GM12878 (cell line): Measurements from ENCODE around the gene GALNT11.

Experiments used
- CTCF ChIP-seq, 3 experiments: IDR thresholded peaks in 2 of 3; conservative IDR thresholded peaks in 1 of 3; 2 replicates each; pipeline ENCODE4 v1.5.1; 2011; ENCODE audit warnings: low read depth in 3 of 3, low read length in 3 of 3, mild to moderate bottlenecking in 3 of 3, control low read depth in 2 of 3, moderate library complexity in 2 of 3, inconsistent platforms in 1 of 3, mixed read lengths in 1 of 3; ENCODE audit not compliant: control insufficient read depth in 2 of 3, insufficient read depth in 1 of 3; ENCODE audit errors: extremely low read depth in 1 of 3
- EP300 ChIP-seq, 2 experiments: fragments of 150-350 bp in 1 of 2; IDR thresholded peaks; 2 replicates each; pipeline ENCODE4 v1.6.1; 2011 to 2012; ENCODE audit warnings: low read depth in 2 of 2, low read length in 2 of 2, borderline replicate concordance in 1 of 2, improper control_type of control experiment in 1 of 2, inconsistent platforms in 1 of 2; ENCODE audit not compliant: control insufficient read depth in 1 of 2
- HDGF ChIP-seq: fragments of 450-650 bp; IDR thresholded peaks from 2 replicates; pipeline ENCODE4 v1.6.1; 2016; ENCODE audit warnings: antibody characterized with exemption
- POLR2A ChIP-seq: IDR thresholded peaks from 2 replicates; pipeline ENCODE4 v1.6.1; 2011; ENCODE audit warnings: low read depth, mild to moderate bottlenecking, low read length
- POU2F2 ChIP-seq: IDR thresholded peaks from 3 replicates; pipeline ENCODE4 v1.6.1; 2011; ENCODE audit warnings: low read depth, mild to moderate bottlenecking, low read length, borderline replicate concordance
- TAF1 ChIP-seq: IDR thresholded peaks from 2 replicates; pipeline ENCODE4 v1.6.1; 2011; ENCODE audit warnings: mild to moderate bottlenecking, low read depth, low read length, borderline replicate concordance
- ZNF274 ChIP-seq: IDR thresholded peaks from one replicate; pipeline ENCODE4 v1.8.0; 2011; ENCODE audit not compliant: insufficient read length, insufficient read depth
- TF ChIP-seq, protein P1 (sequence below): fragments of 450-650 bp; formaldehyde crosslinking; IDR thresholded peaks from 2 replicates; pipeline ENCODE4 v1.4.0; 2022; ENCODE audit warnings: mild to moderate bottlenecking, moderate library complexity

- TF ChIP-seq ZNF274: no peak
- TF ChIP-seq EP300 (IDR thresholded peaks at IDR 0.05; ENCODE audit: borderline replicate concordance in 1 of 2, control insufficient read depth in 1 of 2, low read depth in 2 of 2, low read length in 2 of 2): no peak
- no peak for TF ChIP-seq POU2F2
- TF ChIP-seq TAF1: no peak
- TF ChIP-seq, protein P1, sequence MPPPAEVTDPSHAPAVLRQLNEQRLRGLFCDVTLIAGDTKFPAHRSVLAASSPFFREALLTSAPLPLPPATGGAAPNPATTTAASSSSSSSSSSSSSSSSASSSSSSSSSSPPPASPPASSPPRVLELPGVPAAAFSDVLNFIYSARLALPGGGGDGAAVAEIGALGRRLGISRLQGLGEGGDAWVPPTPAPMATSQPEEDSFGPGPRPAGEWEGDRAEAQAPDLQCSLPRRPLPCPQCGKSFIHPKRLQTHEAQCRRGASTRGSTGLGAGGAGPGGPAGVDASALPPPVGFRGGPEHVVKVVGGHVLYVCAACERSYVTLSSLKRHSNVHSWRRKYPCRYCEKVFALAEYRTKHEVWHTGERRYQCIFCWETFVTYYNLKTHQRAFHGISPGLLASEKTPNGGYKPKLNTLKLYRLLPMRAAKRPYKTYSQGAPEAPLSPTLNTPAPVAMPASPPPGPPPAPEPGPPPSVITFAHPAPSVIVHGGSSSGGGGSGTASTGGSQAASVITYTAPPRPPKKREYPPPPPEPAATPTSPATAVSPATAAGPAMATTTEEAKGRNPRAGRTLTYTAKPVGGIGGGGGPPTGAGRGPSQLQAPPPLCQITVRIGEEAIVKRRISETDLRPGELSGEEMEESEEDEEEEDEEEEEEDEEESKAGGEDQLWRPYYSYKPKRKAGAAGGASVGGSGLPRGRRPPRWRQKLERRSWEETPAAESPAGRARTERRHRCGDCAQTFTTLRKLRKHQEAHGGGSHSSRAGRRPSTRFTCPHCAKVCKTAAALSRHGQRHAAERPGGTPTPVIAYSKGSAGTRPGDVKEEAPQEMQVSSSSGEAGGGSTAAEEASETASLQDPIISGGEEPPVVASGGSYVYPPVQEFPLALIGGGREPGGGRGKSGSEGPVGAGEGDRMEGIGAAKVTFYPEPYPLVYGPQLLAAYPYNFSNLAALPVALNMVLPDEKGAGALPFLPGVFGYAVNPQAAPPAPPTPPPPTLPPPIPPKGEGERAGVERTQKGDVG (CRISPR knock-in tag): no peak
- TF ChIP-seq CTCF (IDR thresholded peaks at IDR 0.05 in 2 of 3, conservative IDR thresholded peaks at IDR 0.05 in 1 of 3; ENCODE audit: control insufficient read depth in 2 of 3, extremely low read depth in 1 of 3, insufficient read depth in 1 of 3, low read depth in 3 of 3, low read length in 3 of 3): no peak
- no peak for TF ChIP-seq POLR2A
- TF ChIP-seq HDGF: no peak
Observed at GRCh38 chr7:152140067-152140466, 114.6 kb downstream of the GALNT11 start.
